Right atrium auricular region (tissue), 2 donors: Measurements from ENCODE around the gene RAI1. TPM values are rescaled to one million over a fixed set of nuclear protein-coding genes. Genes with fewer than 3 reads are reported as not detected.

Experiments used
- DNase-seq: peaks from one replicate; pipeline ENCODE4 v3.0.0-alpha.2; 2019; ENCODE audit warnings: low spot score
- H3K27ac ChIP-seq, 2 donors: fragments of 200-600 bp; sonication (generic); 1 replicate in 1 of 2; 2 replicates in 1 of 2; pipeline ENCODE4 v1.5.1; 2016 to 2019
- H3K27me3 ChIP-seq, 2 donors: fragments of 200-600 bp; sonication (generic); one replicate each; pipeline versions ENCODE4 v1.5.1 to v1.6.0; 2017 to 2019
- H3K36me3 ChIP-seq: fragments of 200-600 bp; sonication (generic); one replicate; pipeline ENCODE4 v1.5.1; 2016
- H3K4me1 ChIP-seq, 2 donors: fragments of 200-600 bp; sonication (generic); one replicate each; pipeline versions ENCODE4 v1.5.1 to v1.6.0; 2017 to 2019
- H3K4me3 ChIP-seq, 2 donors: fragments of 200-600 bp; sonication (generic); 1 replicate in 1 of 2; 2 replicates in 1 of 2; pipeline ENCODE4 v1.5.1; 2017 to 2019; ENCODE audit warnings: mild to moderate bottlenecking in 1 of 2, moderate library complexity in 1 of 2
- H3K9me3 ChIP-seq, 2 donors: fragments of 200-600 bp; sonication (generic); one replicate each; pipeline ENCODE4 v1.5.1; 2019
- total RNA-seq, 2 donors: library from RNA; depleted of rRNA; stranded (reverse); fragments of >200 nt; gene quantifications; one replicate each; pipeline ENCODE4 v1.1.0, GENCODE V29; 2016
- TF ChIP-seq, protein P1 (sequence below), 2 donors: fragments of 200-600 bp; sonication (generic); IDR thresholded peaks; one replicate each; pipeline ENCODE4 v1.5.1; 2019; ENCODE audit warnings: antibody characterized with exemption in 2 of 2

Gene RAI1
- total RNA-seq, 2 donors from 2014 or later, result 23.8 to 24.9 TPM

DNA sequence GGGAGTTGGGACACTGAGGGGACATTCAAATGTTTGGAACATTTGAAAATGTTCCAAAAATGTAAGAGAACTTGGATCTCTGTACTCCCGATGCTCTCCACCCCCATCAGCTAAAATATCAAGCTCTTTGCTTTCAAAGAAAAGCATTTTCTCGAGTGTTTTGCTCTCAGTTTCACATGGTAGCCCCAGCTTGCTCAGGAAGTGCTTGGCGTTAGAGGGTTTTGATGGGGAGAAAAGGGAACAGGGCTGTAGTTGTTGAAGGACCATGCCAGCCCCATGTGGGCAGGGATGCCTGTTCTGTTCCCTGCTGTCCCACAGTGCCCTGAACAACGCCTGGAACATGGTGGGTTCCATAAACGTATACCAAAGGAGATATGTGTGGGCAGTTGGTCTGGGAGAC, 37.0 kb downstream of the RAI1 start:
- H3K27me3 ChIP-seq, result no peaks in the 10 kb centered on the region
- H3K27ac ChIP-seq, result no peak overlapping the region
- H3K36me3 ChIP-seq, result no peaks in the 10 kb centered on the region
- peaks cover 0 to 57% of the 10 kb centered on the region in 2 donors for H3K4me1 ChIP-seq
- TF ChIP-seq, protein P1, sequence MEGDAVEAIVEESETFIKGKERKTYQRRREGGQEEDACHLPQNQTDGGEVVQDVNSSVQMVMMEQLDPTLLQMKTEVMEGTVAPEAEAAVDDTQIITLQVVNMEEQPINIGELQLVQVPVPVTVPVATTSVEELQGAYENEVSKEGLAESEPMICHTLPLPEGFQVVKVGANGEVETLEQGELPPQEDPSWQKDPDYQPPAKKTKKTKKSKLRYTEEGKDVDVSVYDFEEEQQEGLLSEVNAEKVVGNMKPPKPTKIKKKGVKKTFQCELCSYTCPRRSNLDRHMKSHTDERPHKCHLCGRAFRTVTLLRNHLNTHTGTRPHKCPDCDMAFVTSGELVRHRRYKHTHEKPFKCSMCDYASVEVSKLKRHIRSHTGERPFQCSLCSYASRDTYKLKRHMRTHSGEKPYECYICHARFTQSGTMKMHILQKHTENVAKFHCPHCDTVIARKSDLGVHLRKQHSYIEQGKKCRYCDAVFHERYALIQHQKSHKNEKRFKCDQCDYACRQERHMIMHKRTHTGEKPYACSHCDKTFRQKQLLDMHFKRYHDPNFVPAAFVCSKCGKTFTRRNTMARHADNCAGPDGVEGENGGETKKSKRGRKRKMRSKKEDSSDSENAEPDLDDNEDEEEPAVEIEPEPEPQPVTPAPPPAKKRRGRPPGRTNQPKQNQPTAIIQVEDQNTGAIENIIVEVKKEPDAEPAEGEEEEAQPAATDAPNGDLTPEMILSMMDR (IDR thresholded peaks at IDR 0.05), result no peak
- H3K4me3 ChIP-seq, result no peak overlapping the region
- DNase-seq, result no peak
- no peaks in the 10 kb centered on the region for H3K9me3 ChIP-seq

DNA sequence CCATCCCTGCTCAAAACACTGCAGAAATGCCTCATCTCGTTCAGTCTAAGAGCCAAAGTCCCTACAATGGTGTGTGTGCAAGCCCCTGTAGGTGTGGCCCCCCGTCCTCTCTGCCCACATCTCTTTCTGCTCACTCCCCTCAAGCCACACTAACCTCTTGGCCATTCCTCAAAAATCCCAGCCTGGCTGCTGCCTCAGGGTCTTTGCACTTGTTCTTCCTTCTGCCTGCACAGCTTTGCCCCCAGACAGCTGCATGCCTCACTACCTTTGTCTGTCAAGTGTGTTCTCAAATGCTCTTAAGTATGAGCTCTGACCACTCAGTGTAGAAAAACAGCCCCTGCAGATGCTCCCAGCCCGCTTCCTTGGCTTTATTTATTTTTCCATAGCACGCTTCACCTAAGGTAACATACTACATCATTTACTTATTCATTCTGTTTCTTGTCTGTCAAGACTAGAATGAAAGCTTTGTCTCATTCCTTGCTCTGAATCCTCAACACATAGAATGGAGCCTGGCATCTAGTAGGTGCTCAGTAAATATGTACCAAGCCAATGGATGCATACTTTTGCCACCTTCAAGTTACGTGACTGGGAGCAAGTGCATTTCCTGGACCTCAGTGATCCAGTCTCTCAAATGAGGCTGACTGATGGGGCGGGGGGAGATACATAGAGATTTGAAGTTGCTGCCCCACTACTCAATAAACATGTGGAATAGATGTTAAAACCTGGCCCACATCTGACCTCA, 38.1 kb downstream of the RAI1 start:
- no peaks in the 10 kb centered on the region for H3K9me3 ChIP-seq
- H3K4me3 ChIP-seq, result no peak overlapping the region
- no peak for DNase-seq
- H3K27me3 ChIP-seq, result no peaks in the 10 kb centered on the region
- TF ChIP-seq, protein P1 (IDR thresholded peaks at IDR 0.05), result no peak
- peak overlapping the region in 1 of 2 donors; percentile 2 for H3K27ac ChIP-seq
- no peaks in the 10 kb centered on the region for H3K36me3 ChIP-seq
- peaks cover 0 to 57% of the 10 kb centered on the region in 2 donors for H3K4me1 ChIP-seq

DNA sequence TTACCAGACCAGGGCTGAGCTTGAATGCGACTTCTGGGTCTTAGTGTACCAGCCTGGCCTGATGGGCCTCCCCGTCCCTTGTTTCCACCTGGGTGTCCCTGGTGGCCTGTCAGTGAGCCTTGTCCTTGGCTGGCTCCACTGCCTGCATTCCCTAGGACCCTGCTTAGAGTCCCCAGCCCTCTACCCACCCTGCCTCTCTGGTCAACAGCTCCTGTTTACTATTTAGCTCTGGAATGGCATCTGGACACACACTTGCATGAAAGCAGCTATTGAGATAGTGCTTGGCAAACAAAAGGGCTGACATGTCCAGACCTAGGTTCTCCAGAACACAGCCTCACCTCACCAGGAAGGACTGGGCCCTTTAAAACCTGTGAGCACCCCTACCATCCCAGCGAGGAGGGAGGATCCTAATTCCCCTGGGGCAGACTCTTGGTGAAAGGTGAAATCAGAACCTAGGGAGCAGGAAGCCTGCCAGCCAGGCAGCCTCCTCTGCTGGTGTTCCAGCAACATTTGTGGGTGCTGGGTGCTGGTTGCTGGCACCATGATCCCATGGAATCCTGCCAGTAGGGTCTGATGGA, 38.8 kb downstream of the RAI1 start:
- no peaks in the 10 kb centered on the region for H3K9me3 ChIP-seq
- no peak for DNase-seq
- H3K27me3 ChIP-seq, result no peaks in the 10 kb centered on the region
- H3K36me3 ChIP-seq, result no peaks in the 10 kb centered on the region
- peaks cover 0 to 59% of the 10 kb centered on the region in 2 donors for H3K4me1 ChIP-seq
- TF ChIP-seq, protein P1 (IDR thresholded peaks at IDR 0.05), result no peak
- peak overlapping the region in 1 of 2 donors; percentile 2 for H3K27ac ChIP-seq
- no peak overlapping the region for H3K4me3 ChIP-seq

DNA sequence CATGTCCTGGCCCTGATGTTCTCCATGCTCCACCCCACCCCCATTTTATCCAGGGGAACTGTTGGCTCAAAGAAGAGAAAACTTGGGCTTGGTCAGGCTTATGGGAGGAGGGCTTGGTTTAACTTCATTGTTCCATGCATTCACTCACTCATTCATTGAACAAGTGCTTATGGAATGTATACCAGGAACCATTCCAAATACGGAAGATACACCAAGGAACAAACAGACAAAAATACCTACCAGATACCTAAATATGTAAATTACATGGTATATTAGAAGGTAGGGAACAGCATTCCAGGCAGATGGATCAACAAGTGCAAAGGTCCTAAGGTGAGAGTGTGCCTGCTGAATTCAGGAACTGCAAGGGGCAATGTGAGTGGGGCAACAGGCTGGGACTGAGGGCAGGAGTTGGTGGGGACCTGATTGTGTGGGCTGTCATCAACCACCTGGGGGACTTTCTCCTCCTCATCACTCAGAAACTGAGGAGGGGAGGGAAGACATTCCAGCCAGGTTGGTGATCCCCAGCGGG, 39.9 kb downstream of the RAI1 start:
- no peaks in the 10 kb centered on the region for H3K9me3 ChIP-seq
- H3K4me3 ChIP-seq, result no peak overlapping the region
- H3K27me3 ChIP-seq, result no peaks in the 10 kb centered on the region
- H3K36me3 ChIP-seq, result no peaks in the 10 kb centered on the region
- H3K27ac ChIP-seq, result no peak overlapping the region
- no peak for DNase-seq
- TF ChIP-seq, protein P1 (IDR thresholded peaks at IDR 0.05), result no peak
- H3K4me1 ChIP-seq, result peaks cover 0 to 70% of the 10 kb centered on the region in 2 donors

DNA sequence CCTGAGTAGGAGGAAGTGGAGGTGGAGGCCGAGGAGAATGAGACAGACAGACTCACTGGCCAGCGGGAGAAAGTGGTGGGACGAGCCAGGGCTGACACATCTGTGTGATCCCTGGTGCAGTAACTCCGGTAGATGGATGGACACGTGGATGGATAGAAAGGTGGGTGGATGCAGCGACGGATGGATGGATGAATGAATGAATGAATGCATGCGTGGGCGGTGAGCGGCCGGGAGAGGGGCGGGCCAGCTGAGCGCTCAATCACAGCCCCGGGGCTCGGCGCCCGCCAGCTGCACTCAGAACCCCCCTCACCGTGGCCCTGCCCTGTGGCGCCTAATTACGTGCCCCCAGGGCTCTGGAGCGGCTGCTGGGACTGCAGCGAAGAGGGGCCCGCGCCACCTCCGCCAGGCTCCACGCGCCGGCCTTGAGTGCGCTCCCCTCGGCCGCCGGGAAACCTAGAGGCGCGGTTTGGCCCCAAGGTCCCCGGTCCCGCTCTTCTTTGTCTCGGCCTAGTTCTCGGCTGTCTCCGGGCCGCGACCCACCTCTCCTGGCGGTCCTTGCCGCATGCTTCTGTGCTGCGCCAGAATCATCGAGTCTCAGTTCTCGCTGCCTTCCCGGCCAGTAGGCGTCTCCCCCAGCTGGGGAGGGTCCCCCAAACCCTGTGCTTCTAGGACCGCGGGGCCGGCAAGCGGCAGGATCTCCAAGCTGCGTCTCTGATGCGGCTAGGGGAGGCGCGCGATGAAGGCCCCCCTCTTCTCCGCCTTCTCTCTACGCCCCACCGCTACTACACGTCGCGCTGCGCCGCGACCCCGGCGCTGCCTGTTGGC, 41.0 kb downstream of the RAI1 start:
- H3K9me3 ChIP-seq, result no peaks in the 10 kb centered on the region
- TF ChIP-seq, protein P1 (IDR thresholded peaks at IDR 0.05), result no peak
- H3K27ac ChIP-seq, result no peak overlapping the region
- H3K4me1 ChIP-seq, result peaks cover 0 to 73% of the 10 kb centered on the region in 2 donors
- peak overlapping the region in 1 of 2 donors; percentile 60 for H3K4me3 ChIP-seq
- no peaks in the 10 kb centered on the region for H3K36me3 ChIP-seq
- no peaks in the 10 kb centered on the region for H3K27me3 ChIP-seq
- no peak for DNase-seq
